K562 (cell line): ENCODE results near the gene GAPDH. TPM values are rescaled to one million over a fixed set of nuclear protein-coding genes. Genes with fewer than 3 reads are reported as not detected.

Experiments
- ATF4 ChIP-seq: fragments of 450-650 bp; formaldehyde crosslinking; IDR thresholded peaks from 2 replicates; pipeline ENCODE4 v1.4.0; 2022; ENCODE audit warnings: mild to moderate bottlenecking, moderate library complexity
- ETS1 ChIP-seq: conservative IDR thresholded peaks from 2 replicates; pipeline ENCODE4 v1.6.1; 2011; ENCODE audit warnings: low read depth, mild to moderate bottlenecking, low read length; ENCODE audit not compliant: control insufficient read depth
- GTF2B ChIP-seq: IDR thresholded peaks from 2 replicates; pipeline ENCODE4 v1.6.1; 2011; ENCODE audit not compliant: insufficient read length; ENCODE audit errors: extremely low read depth
- HDAC2 ChIP-seq: fragments of 450-650 bp; IDR thresholded peaks from 2 replicates; pipeline ENCODE4 v1.6.1; 2016; ENCODE audit warnings: mild to moderate bottlenecking
- MAFF ChIP-seq: IDR thresholded peaks from 2 replicates; pipeline ENCODE4 v1.6.1; 2012; ENCODE audit warnings: low read length, improper control_type of control experiment
- MAFK ChIP-seq: IDR thresholded peaks from 2 replicates; pipeline ENCODE4 v1.6.1; 2011; ENCODE audit warnings: low read length, improper control_type of control experiment
- NUFIP1 ChIP-seq: fragments of 450-650 bp; IDR thresholded peaks from 2 replicates; pipeline ENCODE4 v1.6.1; 2018; ENCODE audit not compliant: partially characterized antibody
- PHB2 ChIP-seq: fragments of 450-650 bp; IDR thresholded peaks from 2 replicates; pipeline ENCODE4 v1.6.1; 2017; ENCODE audit warnings: low read depth
- PRDM10 ChIP-seq: fragments of 450-650 bp; IDR thresholded peaks from 2 replicates; pipeline ENCODE4 v1.6.1; 2018; ENCODE audit not compliant: partially characterized antibody
- RREB1 ChIP-seq: fragments of 250-450 bp; sonication (Bioruptor Pico); IDR thresholded peaks from 2 replicates; pipeline ENCODE4 v1.4.0; 2020
- ZNF639 ChIP-seq, 2 experiments: fragments of 200-800 bp in 1 of 2; sonication (Bioruptor generic) in 1 of 2; sonication (generic) in 1 of 2; formaldehyde crosslinking in 1 of 2; IDR thresholded peaks in 1 of 2; conservative IDR thresholded peaks in 1 of 2; 2 replicates each; pipeline versions ENCODE4 v1.5.0 to v1.6.1; 2016 to 2020; ENCODE audit warnings: missing compliant biosample characterization in 1 of 2, missing genetic modification characterization in 1 of 2, missing genetic modification reagents in 1 of 2
- polyA plus RNA-seq, 8 experiments: library from polyadenylated mRNA; depleted of rRNA in 4 of 8; stranded (reverse) in 5 of 8; unstranded in 3 of 8; fragments of >200 nt; fragmentation: Nextera tagmentation in 2 of 8; fragmentation: Illumina TruSeq in 1 of 8; extraction: Ambion mirVana in 2 of 8; extraction: Trizol in 1 of 8; gene quantifications; 2 replicates each; pipeline versions ENCODE4 v1.2.1 to v1.2.3, GENCODE V29; 2011 to 2014; ENCODE audit warnings: inconsistent platforms in 1 of 8, missing spikeins in 1 of 8
- total RNA-seq, 7 experiments: library from RNA; depleted of rRNA in 6 of 7; stranded (reverse); fragments of >200 nt in 6 of 7; fragmentation: Illumina TruSeq in 2 of 7; extraction: Trizol in 2 of 7; gene quantifications; 2 replicates each; pipeline versions ENCODE4 v1.2.1 to v1.2.3, GENCODE V29; 2011 to 2021; ENCODE audit warnings: low replicate concordance in 1 of 7

The GAPDH gene
- total and polyA plus RNA-seq, 9 of the 15 experiments (the other 6 are each of a cell fraction or from before 2014, with no cell fraction given) = 2,206 to 6,793 (median 4,217) TPM

- TF ChIP-seq GTF2B (no peak), ATF4 (CRISPR knock-in tag) (no peak), RREB1 (CRISPR knock-in tag) (no peak), ETS1 (no peak), MAFF (no peak), ZNF639 (CRISPR knock-in tag; conservative IDR thresholded peaks at IDR 0.05 in 1 of 2, IDR thresholded peaks at IDR 0.05 in 1 of 2) (no peak), PHB2 (no peak), MAFK (no peak), PRDM10 (peak; percentile 41), NUFIP1 (no peak), HDAC2 (no peak)
Observed at GRCh38 chr12:6540181-6540877, 6.0 kb downstream of the GAPDH start (continued).
